HG02678 (cell line): ENCODE results near the gene ARHGAP35.

Experiments
- ATAC-seq: cut with Tn5 transposase; IDR thresholded peaks from one replicate; pipeline ENCODE4 v1.9.1; 2021; ENCODE audit warnings: mild to moderate bottlenecking, moderate library complexity; ENCODE audit not compliant: unreplicated experiment

Gene ARHGAP35

GRCh38 chr19:46901701-46902401 lies 41.1 kb downstream of the ARHGAP35 start:
- no peak for ATAC-seq

- no peak for ATAC-seq
Observed at GRCh38 chr19:46902402-46902766, 41.6 kb downstream of the ARHGAP35 start.

- no peak for ATAC-seq
Observed at GRCh38 chr19:46903458-46903857, 42.7 kb downstream of the ARHGAP35 start.

GRCh38 chr19:46904114-46905060 lies 43.6 kb downstream of the ARHGAP35 start:
- ATAC-seq, result no peak

GRCh38 chr19:46906221-46906620 lies 45.4 kb downstream of the ARHGAP35 start:
- ATAC-seq, result no peak

- ATAC-seq, result no peak
Observed at GRCh38 chr19:46907880-46908279, 47.1 kb downstream of the ARHGAP35 start.

GRCh38 chr19:46909356-46909755 lies 48.6 kb downstream of the ARHGAP35 start:
- ATAC-seq, result no peak
